ENCODE measurements around the gene SF3B6.
"Not testable (repeated sequence)": the region's sequence is repeated elsewhere in the genome, so short reads cannot be mapped to it uniquely, and the experiment has no call there.

The SF3B6 gene

DNA sequence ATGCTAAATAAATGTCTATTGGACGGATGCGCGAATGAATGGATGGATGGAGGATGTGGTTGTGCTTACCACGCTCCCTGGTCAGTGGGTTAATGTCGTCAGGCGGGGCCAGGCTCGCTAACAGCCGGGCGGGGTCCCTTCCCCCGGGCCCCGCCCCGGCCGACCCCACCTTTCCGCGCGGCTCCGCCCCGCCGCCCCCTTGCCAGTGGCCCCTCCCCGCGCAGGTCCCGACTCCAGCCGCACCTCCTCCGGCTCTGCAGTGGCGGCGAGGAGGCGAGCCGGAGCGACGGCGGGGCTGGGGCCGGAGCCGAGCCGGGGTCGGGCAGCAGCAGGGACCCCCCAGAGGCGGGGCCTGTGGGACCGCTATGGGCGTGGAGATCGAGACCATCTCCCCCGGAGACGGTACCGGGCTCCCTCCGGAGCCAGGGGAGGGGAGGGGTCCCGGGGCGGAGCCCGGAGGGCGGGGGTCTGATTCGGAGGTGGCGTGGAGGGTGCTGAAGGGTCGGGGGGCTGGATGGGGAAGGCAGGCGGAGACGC is 26.6 kb downstream of the SF3B6 start, which contains the start of gene FKBP1B:
FKBP1B (plus strand) TSS at position 257 of the 537 bp plus-strand sequence; CDS start at position 366, 109 bp downstream.
- DNase-seq, result peak; percentile 66

DNA sequence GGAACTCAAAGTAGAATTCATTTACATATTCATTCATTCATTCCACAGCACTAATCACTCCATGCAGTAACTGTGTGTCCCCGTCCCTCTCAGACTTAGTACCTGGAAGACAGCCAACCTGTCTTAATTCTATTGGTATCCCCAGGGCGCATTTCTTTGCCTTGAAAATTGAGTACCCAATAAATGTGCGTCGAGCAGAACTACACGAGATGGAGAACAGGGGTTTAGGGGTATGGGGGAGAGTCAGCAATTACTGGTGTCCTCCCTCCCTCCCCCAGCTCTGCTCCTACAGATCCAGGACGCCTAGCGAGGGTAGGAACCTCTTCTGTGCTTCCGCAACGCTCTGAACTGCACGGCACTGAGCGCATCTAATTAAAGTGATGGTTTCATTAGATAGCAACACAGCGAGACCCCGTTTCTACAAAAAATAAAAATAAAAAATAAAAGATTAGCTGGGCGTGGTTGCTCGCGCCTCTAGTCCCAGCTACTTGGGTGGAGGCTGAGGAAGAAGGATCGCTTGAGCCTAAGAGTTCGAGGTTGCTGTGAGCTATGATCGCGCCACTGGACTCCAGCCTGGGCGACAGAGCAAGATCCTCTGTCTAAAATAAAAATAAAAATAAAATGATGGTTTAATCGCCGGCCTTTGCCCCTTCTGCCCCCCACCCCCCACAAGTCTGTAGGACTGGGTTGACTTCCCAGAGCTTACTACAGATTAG is 27.2 kb downstream of the SF3B6 start:
- no peak for DNase-seq

DNA sequence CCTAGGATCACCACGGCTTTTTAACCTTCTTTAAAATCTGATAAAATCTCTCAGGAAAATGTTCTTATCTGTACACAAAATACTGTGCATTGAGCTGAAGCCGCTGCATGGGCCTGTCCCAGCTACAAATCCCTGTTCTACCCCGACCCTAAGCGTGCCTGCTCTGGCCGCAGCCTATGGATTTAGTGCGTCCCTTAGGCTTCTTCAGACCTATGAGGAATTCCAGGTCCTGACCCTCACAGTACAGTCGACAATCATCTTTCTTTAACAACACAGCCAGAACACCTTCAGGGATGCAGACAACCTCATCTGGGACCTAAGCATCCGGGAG is 28.5 kb downstream of the SF3B6 start:
- DNase-seq, result no peak

DNA sequence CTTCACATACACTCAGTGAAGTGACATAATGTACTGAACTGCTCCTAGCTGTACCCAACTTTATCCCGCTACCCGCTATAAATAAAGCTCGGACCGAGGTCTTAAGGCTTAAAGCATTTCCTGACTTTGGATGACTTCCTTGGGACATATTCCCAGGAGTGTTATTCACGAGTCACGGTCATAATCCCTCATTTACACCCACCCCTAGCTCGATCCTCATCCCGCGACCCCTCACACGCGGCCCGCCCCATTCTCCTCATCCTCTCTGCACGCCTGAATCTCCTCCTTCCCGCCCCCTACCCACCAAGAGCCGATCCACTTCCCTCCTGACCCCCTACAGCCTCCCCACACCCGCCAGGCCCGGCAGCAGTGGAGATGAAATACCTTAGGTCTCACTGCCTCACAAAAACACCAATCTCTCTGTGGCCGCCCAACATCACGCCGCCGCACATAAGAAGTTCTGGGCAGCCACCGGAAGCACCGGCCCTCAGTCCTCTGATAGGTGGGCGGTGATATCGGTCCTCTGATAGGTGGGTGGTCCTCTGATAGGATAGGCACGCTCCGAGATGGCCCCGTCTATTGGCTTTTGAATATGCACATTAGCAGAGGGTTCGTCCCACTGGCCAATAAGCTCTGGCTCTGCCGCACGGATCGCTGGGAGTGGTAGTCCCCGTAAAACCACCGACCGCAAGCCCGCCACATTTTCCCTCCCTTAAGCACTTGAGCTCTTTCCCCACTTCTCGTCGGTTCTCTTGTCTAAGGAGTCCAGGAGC is 29.0 kb downstream of the SF3B6 start, which contains the start of gene WDCP:
WDCP (minus strand) TSS at position 462 of the 773 bp plus-strand sequence. CDS start 7,897 bp downstream, outside the sequence.
- peak; percentile 96 for DNase-seq

DNA sequence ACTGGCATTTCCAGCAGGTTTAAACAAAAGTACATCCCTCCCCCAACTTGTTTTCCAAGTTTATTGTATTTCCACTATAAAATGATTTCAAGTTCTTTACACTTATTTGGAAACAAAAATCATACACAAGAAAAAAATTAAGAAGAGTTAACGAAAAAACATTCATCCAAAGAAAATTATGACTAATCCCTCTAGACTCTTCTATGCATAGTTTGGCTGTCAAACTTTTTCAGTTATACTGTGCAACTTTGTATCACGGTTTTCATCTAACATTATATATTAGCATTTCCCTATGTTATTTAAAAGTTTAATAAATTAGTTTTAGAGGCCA is 29.6 kb downstream of the SF3B6 start:
- no peak for DNase-seq

DNA sequence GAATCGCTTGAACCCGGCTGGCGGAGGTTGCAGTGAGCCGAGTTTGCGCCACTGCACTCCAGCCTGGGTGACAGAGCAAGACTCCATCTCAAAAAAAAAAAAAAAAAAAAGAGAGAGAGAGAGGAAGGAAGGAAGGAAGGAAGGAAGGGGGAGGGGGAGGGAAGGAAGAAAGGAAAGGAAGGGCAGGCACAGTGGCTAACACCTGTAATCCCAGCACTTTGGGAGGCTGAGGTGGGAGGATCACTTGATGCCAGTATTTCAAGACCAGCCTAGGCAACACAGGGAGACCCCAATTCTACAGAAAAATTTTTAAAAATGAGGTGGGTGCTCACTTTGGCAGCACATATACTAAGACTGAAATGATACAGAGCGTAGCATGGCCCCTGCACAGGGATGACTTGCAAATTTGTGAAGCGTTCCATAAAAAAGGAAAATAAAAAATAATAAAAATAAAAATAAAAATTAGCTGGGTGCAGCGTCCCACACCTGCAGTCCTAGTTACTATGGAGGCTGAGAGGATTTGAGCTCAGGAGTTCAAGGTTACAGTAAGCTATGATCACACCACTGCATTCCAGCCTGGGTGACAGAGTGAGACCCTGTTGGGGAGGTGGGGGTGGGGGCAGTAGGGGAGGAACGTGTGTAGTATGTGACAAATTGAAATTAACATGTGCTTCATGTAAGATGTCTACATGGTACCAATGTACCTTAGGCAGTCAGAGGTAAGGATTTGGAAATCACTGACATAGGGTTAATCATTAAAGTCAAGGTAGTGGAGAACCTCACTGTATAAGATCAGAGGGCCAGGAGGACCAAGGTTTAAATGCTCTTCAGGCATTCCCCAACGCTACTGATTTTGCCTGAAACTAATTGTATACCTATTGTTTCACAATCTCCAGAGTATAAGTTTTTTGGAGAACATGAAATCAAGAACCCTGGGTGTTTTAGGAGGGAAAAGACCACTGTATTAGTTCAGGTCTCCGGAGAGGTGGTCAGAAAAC is 30.3 kb downstream of the SF3B6 start:
- DNase-seq, result no peak

DNA sequence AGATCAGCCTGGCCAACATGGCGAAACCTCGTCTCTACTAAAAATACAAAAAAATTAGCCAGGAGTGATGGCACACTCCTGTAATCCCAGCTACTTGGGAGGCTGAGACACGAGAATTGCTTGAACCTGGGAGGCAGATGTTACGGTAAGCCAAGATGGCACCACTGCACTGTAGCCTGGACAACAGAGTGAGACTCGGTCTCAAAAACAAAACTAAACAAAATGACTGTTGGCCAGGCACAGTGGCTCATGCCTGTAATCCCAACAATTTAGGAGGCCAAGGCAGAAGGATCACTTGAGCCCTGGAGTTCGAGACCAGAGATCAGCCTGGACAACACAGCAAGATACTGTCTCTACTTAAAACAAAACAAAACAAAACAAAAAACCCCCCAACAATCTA is 33.0 kb downstream of the SF3B6 start:
- DNase-seq, result not testable (repeated sequence)

DNA sequence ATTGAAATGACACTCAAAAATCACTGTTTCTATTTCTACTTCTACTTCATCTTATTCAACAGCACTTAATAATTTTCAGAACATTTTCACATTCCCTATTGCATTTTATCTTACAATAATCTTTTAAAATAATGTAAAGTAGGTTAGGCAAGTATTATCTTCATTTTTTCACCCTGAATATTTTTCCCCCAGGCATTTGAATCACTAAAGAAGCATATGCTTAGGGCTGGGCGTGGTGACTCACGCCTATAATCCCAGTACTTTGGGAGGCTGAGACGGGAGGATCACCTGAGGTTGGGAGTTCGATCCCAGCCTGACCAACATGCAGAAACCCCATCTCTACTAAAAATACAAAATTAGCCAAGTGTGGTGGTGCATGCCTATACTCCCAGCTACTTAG is 35.6 kb downstream of the SF3B6 start:
- no peak for DNase-seq

DNA sequence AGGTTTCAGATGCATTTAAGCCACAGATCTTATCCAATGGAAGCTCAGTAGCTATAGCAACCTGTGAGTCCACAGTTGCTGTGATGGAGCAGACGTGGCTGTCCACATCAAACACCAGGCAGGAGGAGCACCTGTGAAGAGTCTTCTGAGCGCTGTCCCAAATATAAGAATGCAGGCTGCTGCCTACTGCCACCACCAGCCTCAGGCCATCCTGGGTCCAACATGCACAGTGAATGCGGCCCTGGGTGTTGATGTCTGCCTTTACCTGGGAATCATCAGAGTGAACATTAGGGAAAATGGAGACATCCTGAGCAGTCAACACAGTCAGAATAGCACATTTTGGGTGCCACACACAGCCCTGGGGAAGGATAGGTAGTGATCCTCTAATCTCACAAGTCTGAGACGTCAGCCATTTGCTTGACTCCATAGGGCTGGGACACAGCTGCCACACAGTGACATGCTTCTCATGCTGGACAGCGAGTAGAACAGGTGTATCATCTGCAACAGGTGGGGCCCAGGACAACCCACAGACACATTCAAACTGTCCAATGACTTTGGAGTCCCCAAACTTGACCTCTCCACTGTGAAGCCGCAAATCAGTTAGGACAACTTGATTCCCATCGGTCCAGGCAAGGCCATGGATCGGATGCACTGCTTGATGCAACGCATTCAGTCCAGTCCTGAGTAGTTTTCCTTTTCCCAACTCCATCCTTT is 37.2 kb downstream of the SF3B6 start:
- no peak for DNase-seq

DNA sequence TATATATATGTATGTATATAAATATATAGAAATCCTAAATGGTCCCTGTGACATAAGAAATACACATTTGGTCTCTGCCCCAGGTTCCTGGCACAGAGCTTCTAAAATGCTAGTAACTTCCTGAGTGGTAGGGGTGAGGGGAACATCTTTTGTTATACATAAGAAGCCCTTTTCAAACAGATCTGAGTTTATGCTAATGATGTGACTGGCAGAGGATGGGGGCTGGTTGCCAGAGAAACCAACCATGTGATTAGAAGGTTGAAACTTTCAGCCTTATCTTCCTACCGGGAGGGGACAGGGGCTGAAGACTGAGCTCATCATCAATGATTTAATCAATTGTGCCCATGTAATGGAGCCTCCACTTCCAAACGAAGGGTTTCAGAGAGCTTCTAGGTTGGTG is 49.9 kb downstream of the SF3B6 start:
- DNase-seq, result no peak

DNA sequence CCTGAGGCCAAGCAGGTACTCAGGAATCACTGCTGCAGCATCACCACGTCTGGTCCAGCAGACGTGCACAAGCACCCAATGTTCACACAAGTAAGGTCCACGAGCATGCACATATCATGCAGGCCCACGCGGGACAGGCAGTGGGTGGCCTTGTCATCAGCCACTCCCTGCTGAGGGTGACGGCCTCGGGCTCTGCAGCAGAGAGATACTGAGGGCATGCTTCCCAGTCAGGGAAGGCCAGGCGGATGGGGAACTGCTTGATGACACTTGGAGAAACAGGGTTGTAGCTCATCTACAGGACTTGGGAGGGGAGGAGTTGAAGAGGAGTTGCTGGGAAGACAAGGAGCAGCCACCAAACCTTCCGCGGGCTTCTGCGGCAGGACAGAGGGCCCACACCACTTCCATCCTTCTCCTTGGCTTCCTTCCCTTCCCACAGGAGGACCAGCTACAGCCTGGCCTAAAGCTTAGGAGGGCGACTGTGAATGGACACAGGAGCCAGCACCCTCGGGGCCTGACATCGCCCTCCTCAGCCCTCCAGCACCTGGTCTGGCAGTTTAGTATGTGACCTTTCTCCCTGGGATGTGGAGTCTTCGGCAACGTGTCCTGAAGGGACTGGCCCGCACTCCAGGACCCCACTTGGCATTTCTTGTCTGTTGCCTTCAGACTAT is 51.0 kb downstream of the SF3B6 start:
- DNase-seq, result no peak

DNA sequence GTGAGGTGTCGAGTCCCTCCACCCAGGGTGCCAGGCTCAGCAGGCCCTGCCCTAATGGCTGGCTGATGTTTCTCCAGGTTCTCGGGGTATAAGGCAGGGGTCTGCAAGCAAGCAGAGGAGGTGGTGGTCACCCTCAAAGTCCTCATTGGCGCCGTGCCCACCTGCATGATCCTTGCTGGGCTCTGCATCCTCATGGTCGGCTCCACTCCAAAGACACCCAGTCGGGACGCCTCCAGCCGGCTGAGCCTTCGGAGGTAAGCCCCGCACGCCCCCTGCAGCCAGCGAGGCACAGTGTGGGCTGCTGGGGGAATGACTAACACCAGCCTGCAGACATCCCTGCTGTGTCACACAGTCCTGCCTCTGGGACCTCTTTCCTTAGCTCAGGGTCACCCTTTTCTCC is 52.1 kb downstream of the SF3B6 start:
- DNase-seq, result no peak

DNA sequence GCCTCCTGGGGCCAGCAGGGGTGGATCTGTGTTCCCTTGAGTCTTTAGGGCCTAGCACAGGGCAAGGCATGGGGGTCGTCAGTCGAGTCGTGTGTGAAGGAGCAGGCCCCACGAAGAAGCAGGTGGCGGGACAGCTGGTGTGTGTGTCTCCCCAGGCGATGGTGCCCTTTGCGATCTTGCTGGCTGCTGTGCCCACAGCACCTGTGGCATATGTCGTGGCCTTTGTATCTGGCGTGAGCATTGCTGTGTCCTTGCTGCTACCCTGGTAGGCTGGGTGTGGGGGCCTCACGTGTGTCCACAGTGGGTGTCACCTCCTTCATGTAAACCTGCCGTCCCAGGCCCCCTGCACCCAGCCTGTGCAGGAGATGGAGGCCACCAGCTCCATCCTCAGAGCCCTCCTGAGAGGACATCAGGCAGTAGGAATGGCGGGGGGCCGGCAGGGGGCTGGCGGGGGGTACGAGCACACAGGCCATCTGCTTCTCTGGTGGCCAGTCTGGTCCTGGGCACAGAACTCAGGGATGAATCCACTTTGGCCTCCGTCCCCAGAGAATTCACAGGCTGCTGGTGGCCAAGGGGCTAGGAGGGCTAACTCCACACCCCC is 53.1 kb downstream of the SF3B6 start:
- DNase-seq, result no peak

DNA sequence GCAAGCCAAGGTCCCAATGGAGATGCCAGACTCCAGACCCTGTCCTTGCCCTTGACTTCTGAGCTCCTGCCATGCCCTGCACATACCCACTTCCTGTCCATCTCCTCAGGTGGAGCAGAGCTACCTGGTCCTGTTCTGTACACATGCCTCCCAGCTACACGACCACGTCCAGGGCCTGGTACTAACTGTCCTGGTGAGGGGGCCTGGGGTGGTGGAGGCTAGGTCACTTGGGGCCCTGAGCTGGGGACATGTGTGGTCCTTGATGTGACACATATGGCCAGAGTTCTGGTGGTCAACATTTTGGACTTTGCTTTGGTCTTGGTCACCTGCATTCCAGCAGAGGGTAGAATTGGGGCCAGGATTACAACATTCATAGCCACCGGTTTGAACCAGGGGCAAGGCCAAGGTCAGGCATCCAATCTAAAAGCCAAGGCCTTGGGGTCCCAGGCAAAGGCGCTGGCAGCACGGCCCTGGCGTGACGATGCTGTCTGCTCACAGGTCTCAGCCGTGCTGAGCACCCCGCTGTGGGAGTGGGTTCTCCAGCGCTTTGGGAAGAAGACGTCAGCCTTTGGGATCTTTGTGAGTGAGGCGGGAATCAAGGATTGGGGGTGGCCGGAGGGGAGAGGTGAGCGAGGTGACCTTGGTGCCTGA is 53.7 kb downstream of the SF3B6 start:
- no peak for DNase-seq

DNA sequence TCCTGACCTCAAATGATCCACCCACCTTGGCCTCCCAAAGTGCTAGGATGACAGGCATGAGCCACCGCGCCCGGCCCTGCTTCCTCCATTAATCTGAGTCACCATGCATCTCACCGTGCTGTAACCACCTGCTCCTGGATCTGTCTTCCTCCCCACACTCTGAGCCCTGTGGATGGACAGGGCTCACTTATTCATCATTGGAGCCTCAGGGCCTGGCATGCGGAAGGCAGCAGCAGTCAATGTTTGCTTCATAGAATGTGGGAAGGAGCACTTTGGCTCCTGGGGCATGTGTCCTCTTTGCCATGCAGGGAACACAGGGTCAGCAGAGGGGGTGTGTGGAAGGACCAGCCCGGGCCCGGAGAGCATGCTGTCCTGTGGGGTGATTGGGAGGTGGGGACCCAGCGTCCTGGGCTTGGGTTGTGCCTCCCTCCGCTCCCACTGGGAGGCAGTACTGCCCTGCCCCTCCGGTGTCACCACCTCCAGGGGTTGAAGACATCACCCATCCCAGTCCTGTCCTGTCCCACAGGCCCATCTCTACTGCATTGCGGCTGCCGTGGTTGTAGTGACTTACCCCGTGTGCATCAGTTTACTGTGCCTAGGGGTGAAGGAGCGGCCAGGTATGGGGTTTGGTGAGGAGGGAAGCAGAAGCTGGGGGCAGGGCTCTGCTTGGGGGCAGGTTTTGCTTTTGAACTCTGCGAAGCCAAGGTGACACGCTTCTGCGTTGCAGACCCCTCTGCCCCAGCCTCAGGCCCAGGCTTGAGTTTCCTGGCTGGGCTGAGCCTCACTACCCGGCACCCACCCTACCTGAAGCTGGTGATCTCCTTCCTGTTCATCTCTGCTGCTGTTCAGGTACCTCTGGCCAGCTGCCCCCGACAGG is 54.8 kb downstream of the SF3B6 start:
- peak; percentile 15 for DNase-seq

DNA sequence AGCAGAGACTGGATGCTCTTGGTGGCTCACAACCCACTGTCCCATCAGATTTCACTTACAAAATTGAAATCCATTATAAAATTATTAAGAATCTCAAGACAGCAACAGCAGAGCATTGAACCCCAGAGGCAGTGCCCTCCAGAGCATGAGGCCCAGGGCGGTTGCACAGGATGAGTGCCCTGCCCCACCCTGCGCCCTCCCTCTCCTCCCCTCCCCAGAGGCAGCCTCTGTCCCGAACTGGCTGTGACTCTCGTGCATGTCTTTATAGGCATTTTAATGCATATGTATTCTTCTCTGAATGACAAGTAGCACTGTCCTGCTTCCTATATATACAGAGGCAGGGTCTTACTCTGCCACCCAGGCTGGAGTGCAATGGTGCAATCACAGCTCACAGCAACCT is 55.9 kb downstream of the SF3B6 start:
- DNase-seq, result no peak

DNA sequence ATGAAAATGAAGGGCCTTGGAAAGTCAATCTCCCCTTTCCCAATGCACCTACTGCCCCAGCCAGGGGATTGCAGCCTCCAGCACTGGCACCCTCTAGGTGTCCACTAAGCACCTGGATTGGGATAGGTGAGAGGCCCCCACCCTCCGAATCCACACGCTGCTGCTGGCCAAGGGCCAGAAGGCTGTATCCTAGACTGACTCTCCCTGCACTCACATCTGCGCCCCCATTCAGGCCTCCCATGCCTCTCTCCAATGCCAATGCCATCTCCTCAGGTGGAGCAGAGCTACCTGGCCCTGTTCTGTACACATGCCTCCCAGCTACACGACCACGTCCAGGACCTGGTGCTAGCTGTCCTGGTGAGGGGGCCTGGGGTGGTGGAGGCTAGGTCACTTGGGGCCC is 56.4 kb downstream of the SF3B6 start:
- no peak for DNase-seq

DNA sequence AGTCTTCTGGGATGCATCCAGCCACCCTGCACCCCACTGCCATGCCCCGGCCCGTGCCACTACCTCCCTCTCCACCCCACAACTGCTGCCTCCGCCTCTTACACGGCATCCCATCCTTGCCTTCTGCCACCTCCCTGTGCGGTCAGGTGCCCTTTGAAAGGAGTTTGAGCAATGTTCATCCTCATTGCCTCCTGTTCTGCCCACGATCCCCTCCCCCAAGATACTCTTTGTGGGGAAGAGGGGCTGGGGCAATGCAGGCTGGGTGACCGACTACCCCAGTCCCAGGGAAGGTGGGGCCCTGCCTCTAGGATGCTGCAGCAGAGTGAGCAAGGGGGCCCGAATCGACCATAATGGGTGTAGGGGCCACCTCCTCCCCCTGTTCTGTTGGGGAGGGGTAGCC is 57.9 kb downstream of the SF3B6 start:
- no peak for DNase-seq

DNA sequence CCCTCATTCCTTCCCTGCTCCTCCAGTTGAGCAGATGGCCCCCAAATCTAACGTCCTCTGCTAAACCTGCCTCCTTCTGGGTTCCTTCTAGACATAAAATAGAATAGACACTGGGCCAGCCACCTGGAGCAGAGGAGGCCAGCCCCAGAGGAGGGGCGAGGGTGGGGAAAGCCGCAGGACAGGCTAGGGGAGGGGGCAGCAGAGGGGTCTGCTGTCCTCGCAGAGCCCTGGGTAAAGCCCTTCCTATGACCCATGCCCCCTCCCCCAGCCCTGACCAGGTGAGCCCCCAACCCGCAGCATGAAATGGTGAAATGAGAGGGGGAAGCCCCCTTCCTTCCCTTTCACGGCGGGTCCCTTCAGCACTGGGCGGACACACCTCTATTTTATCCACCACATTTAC is 58.4 kb downstream of the SF3B6 start:
- DNase-seq, result no peak
